Measurements from ENCODE around the gene GOLGA6B.
"Not testable (repeated sequence)": the region's sequence is repeated elsewhere in the genome, so short reads cannot be mapped to it uniquely, and the experiment has no call there.

DNA sequence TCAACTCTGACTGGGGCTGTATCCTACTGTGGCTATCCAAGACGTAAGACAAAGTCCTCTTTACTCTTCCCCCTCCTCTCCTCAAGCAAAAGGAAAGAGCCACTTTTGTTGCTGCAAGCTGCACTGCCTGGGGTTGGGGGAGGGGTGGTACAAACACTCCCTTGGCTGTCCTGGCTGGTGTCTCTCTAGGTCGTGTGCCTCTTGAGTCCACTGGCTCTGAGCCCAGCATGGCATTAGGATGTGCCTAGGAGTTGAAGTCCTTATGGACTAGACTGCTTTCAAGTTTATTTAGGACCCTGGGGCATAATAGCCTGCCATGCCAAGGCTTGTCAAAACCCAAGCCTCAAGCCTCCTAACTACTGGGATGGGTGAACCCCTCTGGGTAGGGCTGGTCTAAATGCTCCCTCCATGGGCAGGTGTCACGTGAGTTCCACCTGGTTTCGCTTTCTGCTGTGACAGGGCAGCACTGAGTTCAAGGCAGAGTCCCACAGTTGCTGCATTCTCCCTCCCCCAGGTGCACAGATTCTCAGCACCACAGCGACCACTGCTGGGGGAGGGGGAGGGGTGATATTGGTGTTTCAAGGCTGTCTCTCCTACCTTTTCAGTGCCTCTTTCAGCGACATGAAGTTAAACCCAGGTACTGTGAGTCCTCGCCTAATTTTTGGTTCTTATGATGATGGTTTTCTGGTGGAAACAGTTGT, 38.8 kb upstream of the GOLGA6B start:
- TF ChIP-seq, protein P1, sequence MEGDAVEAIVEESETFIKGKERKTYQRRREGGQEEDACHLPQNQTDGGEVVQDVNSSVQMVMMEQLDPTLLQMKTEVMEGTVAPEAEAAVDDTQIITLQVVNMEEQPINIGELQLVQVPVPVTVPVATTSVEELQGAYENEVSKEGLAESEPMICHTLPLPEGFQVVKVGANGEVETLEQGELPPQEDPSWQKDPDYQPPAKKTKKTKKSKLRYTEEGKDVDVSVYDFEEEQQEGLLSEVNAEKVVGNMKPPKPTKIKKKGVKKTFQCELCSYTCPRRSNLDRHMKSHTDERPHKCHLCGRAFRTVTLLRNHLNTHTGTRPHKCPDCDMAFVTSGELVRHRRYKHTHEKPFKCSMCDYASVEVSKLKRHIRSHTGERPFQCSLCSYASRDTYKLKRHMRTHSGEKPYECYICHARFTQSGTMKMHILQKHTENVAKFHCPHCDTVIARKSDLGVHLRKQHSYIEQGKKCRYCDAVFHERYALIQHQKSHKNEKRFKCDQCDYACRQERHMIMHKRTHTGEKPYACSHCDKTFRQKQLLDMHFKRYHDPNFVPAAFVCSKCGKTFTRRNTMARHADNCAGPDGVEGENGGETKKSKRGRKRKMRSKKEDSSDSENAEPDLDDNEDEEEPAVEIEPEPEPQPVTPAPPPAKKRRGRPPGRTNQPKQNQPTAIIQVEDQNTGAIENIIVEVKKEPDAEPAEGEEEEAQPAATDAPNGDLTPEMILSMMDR (IDR thresholded peaks at IDR 0.05): not testable (repeated sequence)
- TF ChIP-seq ZFX (IDR thresholded peaks at IDR 0.05; ENCODE audit: borderline replicate concordance): not testable (repeated sequence)
